ENCODE results near the gene CORO1C.

CORO1C gene

GRCh38 chr12:108724890-108725151, 6.5 kb downstream of the CORO1C start:
- no peak for DNase-seq (ENCODE audit: low read depth)

- no peak for DNase-seq (ENCODE audit: low read depth)
Observed at GRCh38 chr12:108724054-108724889, 7.0 kb downstream of the CORO1C start.

GRCh38 chr12:108722992-108723766, 8.1 kb downstream of the CORO1C start:
- DNase-seq (ENCODE audit: low read depth): no peak

- DNase-seq (ENCODE audit: low read depth): no peak
Observed at GRCh38 chr12:108722463-108722862, 8.9 kb downstream of the CORO1C start.

- no peak for DNase-seq (ENCODE audit: low read depth)
Observed at GRCh38 chr12:108721824-108722223, 9.5 kb downstream of the CORO1C start.

DNA sequence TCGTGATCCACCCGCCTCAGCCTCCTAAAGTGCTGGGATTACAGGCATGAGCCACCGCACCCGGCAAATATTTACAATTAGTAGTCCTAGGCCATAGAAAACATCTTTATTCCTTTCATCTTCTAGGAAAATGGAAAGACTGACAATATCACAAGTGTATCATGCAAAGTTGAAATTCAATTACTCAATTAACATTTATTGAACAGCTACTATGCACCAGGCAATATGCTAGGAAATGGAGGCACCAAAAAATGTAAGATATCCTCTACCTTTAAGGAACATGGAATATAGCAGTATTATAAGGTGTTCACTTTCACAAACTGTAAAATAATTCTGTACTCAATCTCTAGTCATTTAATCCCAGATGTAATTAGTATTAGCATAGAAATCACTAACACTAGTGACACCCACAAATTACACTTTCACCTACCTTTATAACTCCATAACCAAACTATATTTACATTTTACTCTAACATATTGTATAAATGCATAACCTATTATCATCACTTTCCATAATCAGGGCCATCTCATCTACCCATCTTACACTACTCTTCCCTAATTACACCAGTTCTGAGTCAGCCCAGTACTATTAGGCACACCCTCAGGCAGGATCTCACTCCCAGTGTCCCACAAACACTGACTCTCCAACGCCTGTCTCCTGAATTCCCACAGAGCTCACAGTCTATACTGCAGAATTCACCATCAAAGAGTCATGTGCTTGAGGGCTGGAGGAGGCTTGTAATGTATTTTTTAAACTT, 10.4 kb downstream of the CORO1C start:
- DNase-seq (ENCODE audit: low read depth): no peak

GRCh38 chr12:108717243-108717642, 14.1 kb downstream of the CORO1C start:
- no peak for DNase-seq (ENCODE audit: low read depth)

DNA sequence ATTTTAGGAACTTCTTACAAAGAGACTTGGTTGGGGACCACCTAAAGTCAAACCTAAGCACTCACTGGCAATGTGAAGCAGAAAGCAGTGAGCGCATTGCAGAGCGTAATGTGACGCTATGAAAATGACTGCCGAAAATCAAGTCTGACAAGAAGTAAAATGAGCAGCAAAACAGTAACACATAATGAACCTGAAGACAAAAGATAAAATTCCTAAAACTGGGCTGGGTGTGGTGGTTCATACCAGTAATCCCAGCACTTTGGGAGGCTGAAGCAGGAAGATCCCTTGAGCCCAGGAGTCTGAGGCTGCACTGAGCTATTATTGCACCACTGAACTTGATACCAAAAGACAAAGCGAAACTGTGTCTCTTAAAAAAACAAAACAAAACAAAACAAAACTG, 16.5 kb downstream of the CORO1C start:
- DNase-seq (ENCODE audit: low read depth): no peak

DNA sequence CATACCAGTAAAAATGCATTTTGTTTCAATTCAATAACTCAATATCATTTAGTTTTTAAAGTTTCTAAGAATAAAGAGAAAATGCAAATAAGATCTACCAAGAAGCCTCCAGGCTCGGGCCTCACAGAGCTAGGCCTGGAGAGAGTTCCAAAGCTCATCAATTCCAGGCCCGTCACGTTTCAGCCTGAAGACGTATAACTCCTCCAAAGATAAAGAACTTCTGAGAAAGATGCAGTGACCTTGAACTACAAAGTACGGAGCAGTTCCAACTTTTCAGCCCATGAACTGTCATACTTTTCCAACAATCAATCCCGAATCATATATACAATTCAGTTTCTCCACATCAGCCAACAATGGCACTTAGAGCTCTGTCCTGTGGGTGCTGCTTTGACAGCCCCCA, 17.8 kb downstream of the CORO1C start:
- DNase-seq (ENCODE audit: low read depth): no peak

GRCh38 chr12:108712925-108713203, 18.5 kb downstream of the CORO1C start:
- no peak for DNase-seq (ENCODE audit: low read depth)

DNA sequence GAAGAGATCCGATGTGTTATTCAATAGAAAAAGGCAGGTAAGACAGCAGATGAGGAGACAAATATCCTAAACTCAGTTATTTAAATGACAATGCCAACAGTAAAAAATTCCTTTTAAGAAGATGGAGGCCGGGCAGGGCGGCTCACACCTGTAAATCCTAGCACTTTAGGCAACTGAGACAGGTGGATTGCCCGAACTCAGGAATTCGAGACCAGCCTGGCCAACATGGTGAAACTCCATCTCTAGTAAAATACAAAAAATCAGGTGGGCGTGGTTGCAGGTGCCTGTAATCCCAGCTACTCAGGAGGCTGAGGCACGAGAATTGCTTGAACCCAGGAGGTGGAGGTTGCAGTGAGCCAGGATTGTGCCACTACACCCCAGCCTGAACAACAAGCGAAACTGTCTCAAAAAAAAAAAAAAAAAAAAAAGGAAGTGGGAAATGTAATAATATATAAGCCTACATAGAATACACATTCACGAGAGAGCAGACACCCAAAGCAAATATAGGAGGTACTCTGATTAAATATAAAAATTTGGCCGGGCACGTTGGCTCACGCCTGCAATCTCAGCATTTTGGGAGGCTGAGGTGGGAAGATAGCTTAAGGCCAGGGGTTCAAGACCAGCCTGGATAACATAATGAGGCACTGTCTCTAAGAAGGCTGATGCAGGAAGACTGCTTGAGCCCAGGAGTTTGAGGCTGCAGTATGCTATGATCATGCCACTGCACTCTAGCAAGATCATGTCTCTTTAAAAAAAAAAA, 19.0 kb downstream of the CORO1C start:
- no peak for DNase-seq (ENCODE audit: low read depth)

GRCh38 chr12:108711489-108712164, 19.7 kb downstream of the CORO1C start:
- no peak for DNase-seq (ENCODE audit: low read depth)

- DNase-seq (ENCODE audit: low read depth): no peak
Observed at GRCh38 chr12:108709697-108710096, 21.6 kb downstream of the CORO1C start.

- no peak for DNase-seq (ENCODE audit: low read depth)
Observed at GRCh38 chr12:108704527-108704926, 26.8 kb downstream of the CORO1C start.

GRCh38 chr12:108702595-108703320, 28.6 kb downstream of the CORO1C start:
- no peak for DNase-seq (ENCODE audit: low read depth)

DNA sequence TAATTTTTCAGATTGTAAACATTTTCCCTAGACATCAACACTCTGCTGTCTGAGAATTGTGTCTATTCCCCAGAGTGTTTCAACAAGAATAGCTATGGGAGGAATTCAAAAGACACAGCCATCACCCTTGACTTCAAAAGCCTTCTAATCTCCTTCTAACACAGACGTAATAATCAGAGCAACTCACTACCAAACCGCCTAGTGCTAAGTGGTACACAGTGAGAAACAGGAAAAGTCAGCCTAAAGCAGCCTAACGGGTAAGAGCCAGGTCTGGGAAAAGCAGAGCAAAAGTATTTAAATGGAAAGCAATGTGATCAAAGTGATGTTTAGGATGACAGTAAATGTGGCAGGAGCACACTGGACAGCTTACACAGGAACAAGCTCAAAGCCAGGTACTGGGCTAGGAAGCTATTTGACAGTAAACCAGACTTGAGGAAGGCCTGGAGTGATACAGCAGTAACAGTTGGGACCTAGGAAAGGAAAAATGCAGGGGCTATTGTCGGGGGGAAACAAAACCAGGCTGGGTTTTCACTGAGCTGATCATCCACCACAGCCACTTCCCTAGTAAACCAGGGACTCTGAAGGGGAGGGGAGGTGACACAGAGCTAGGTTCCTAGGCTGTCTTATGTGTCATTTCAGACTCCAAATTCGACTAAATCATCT, 29.4 kb downstream of the CORO1C start:
- no peak for DNase-seq (ENCODE audit: low read depth)

GRCh38 chr12:108700833-108701541, 30.3 kb downstream of the CORO1C start:
- DNase-seq (ENCODE audit: low read depth): no peak

GRCh38 chr12:108699955-108700563, 31.3 kb downstream of the CORO1C start:
- DNase-seq (ENCODE audit: low read depth): no peak

DNA sequence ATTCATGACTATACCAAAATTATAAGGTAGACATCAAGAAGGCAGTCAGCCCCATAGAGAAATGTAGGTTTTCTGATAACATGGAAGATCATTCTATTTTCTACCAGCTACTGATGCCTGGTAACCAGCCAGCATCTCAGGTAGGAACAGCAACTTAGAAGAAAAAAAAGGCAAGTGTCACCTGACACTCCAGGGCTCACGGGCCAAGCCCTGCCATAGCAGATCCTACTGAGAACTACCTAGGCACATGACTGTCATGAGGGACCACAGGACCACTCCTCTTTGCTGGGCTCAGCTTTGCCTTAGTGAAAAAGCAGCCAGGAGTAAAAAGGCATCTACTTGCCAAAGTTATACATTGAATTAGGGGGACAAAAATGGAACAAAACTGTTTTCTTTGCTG, 33.4 kb downstream of the CORO1C start:
- DNase-seq (ENCODE audit: low read depth): no peak

GRCh38 chr12:108696996-108697290, 34.4 kb downstream of the CORO1C start:
- no peak for DNase-seq (ENCODE audit: low read depth)

All from stimulated activated CD4-positive, alpha-beta T cell treated with anti-CD3 and anti-CD28 coated beads, Interleukin-2, amount 100 ng/mL, for 4 hours (primary cell).